ENCODE results near the gene HBB. TPM values are rescaled to one million over a fixed set of nuclear protein-coding genes. Genes with fewer than 3 reads are reported as not detected.

Gene HBB
- polyA plus RNA-seq, 3 donors = 3.0 to 298 (median 278) TPM

DNA sequence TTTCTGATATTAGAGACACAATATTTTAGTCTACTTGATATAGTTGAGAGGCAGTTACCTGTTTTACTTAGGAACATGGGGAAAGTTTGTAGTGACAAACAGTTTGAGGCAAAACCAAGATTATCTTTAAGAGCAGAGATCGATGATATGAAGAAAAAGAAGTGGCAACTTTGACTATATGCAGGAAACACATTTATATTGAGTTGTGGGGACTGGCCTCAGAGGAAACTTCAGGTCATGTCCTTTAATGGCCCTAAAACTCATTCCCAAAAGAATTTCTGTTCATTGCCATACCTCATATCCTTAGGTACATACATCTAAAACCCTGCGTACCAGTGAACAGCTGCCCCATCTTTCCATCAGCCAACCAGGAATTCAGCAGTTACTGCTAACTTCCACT is 18.3 kb upstream of the HBB start:
- H3K27ac Mint-ChIP-seq = no peak overlapping the region
- TF ChIP-seq, protein P1, sequence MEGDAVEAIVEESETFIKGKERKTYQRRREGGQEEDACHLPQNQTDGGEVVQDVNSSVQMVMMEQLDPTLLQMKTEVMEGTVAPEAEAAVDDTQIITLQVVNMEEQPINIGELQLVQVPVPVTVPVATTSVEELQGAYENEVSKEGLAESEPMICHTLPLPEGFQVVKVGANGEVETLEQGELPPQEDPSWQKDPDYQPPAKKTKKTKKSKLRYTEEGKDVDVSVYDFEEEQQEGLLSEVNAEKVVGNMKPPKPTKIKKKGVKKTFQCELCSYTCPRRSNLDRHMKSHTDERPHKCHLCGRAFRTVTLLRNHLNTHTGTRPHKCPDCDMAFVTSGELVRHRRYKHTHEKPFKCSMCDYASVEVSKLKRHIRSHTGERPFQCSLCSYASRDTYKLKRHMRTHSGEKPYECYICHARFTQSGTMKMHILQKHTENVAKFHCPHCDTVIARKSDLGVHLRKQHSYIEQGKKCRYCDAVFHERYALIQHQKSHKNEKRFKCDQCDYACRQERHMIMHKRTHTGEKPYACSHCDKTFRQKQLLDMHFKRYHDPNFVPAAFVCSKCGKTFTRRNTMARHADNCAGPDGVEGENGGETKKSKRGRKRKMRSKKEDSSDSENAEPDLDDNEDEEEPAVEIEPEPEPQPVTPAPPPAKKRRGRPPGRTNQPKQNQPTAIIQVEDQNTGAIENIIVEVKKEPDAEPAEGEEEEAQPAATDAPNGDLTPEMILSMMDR (IDR thresholded peaks at IDR 0.05) = no peak
- Histone ChIP-seq H3K4me1 (ENCODE audit: control insufficient read depth in 1 of 2, insufficient read depth in 2 of 2, low read length in 2 of 2) (no peaks in the 10 kb centered on the region), H3K36me3 (replicated peaks in 1 of 2; ENCODE audit: control insufficient read depth in 1 of 2, insufficient read depth in 2 of 2, low read length in 2 of 2) (no peaks in the 10 kb centered on the region), H3K79me2 (ENCODE audit: insufficient read depth, low read length) (no peaks in the 10 kb centered on the region), H4K20me1 (ENCODE audit: insufficient read depth, low read length) (no peaks in the 10 kb centered on the region), H3K9ac (ENCODE audit: insufficient read depth, low read length, poor library complexity, severe bottlenecking) (no peak overlapping the region), H2AFZ (ENCODE audit: insufficient read depth, low read depth, low read length, poor library complexity, severe bottlenecking) (no peak overlapping the region), H3K4me2 (replicated peaks; ENCODE audit: extremely low read depth, low read length, poor library complexity, severe bottlenecking) (no peak overlapping the region), H3K27ac (ENCODE audit: low read depth in 1 of 2, low read length in 2 of 2) (no peak overlapping the region), H3K4me3 (replicated peaks in 1 of 3; ENCODE audit: low read depth in 2 of 3, low read length in 3 of 3) (no peak overlapping the region), H3K9me3 (replicated peaks in 1 of 2; ENCODE audit: control insufficient read depth in 1 of 2, insufficient read depth in 1 of 2, low read length in 2 of 2) (no peaks in the 10 kb centered on the region), H3K27me3 (ENCODE audit: control insufficient read depth in 2 of 2, insufficient read depth in 2 of 2, low read length in 2 of 2) (no peaks in the 10 kb centered on the region)
- no peaks in the 10 kb centered on the region for H3K36me3 Mint-ChIP-seq
- no peaks in the 10 kb centered on the region for H3K4me1 Mint-ChIP-seq
- intact Hi-C loops (cut with micrococcal nuclease) = no loop called here
- WGBS (ENCODE audit: insufficient coverage) = 100% methylated on average over 1 of the region's 2 CpGs
- H3K9me3 Mint-ChIP-seq = peaks cover 0 to 2% (median 0%) of the 10 kb centered on the region in 7 donors
- no peak for DNase-seq
- no peak overlapping the region for H3K4me3 Mint-ChIP-seq
- H3K27me3 Mint-ChIP-seq (ENCODE audit: low read depth in 3 of 3) = peaks cover 0 to 2% (median 2%) of the 10 kb centered on the region in 3 donors

DNA sequence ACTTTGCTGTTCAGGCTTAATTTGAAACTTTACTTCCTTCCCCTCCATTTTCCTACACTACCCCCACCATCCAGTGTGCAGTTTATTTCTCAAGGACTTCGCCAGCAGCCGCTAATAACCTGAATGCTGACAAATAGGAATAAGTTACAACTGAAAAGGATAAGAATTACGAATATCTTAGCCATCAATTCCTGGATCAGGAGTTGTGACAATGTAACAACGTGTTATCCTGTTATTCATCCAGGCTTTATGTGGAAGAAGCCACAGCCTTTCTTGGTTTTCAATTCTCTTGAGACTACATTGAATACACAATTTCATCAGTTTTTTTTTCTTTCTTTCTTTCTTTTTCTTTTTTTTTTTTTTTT is 16.9 kb upstream of the HBB start:
- no peak overlapping the region for H3K4me3 ChIP-seq (replicated peaks in 1 of 3; ENCODE audit: low read depth in 2 of 3, low read length in 3 of 3)
- no peaks in the 10 kb centered on the region for H3K27me3 ChIP-seq (ENCODE audit: control insufficient read depth in 2 of 2, insufficient read depth in 2 of 2, low read length in 2 of 2)
- peaks cover 0 to 2% (median 2%) of the 10 kb centered on the region in 3 donors for H3K27me3 Mint-ChIP-seq (ENCODE audit: low read depth in 3 of 3)
- TF ChIP-seq, protein P1 (IDR thresholded peaks at IDR 0.05) = no peak
- H2AFZ ChIP-seq (ENCODE audit: insufficient read depth, low read depth, low read length, poor library complexity, severe bottlenecking) = no peak overlapping the region
- H4K20me1 ChIP-seq (ENCODE audit: insufficient read depth, low read length) = no peaks in the 10 kb centered on the region
- no peak overlapping the region for H3K9ac ChIP-seq (ENCODE audit: insufficient read depth, low read length, poor library complexity, severe bottlenecking)
- no peak overlapping the region for H3K4me2 ChIP-seq (replicated peaks; ENCODE audit: extremely low read depth, low read length, poor library complexity, severe bottlenecking)
- H3K9me3 ChIP-seq (replicated peaks in 1 of 2; ENCODE audit: control insufficient read depth in 1 of 2, insufficient read depth in 1 of 2, low read length in 2 of 2) = no peaks in the 10 kb centered on the region
- H3K9me3 Mint-ChIP-seq = peaks cover 0 to 2% (median 0%) of the 10 kb centered on the region in 7 donors
- no peaks in the 10 kb centered on the region for H3K36me3 ChIP-seq (replicated peaks in 1 of 2; ENCODE audit: control insufficient read depth in 1 of 2, insufficient read depth in 2 of 2, low read length in 2 of 2)
- no peak overlapping the region for H3K27ac ChIP-seq (ENCODE audit: low read depth in 1 of 2, low read length in 2 of 2)
- H3K4me1 ChIP-seq (ENCODE audit: control insufficient read depth in 1 of 2, insufficient read depth in 2 of 2, low read length in 2 of 2) = no peaks in the 10 kb centered on the region
- intact Hi-C loops (cut with micrococcal nuclease) = no loop called here
- no peak overlapping the region for H3K27ac Mint-ChIP-seq
- no peaks in the 10 kb centered on the region for H3K79me2 ChIP-seq (ENCODE audit: insufficient read depth, low read length)
- H3K4me3 Mint-ChIP-seq = no peak overlapping the region
- no peaks in the 10 kb centered on the region for H3K36me3 Mint-ChIP-seq
- 92% methylated on average over 2 of the region's 4 CpGs for WGBS (ENCODE audit: insufficient coverage)
- DNase-seq = no peak
- H3K4me1 Mint-ChIP-seq = no peaks in the 10 kb centered on the region
